BJ (cell line): ENCODE data around the gene SPNS3. TPM values are rescaled to one million over a fixed set of nuclear protein-coding genes. Genes with fewer than 3 reads are reported as not detected.

Experiments used
- CTCF ChIA-PET: fragments of 350-600 bp; formaldehyde crosslinking; extraction: SDS; loops from one replicate; lab custom pipeline; 2021; ENCODE audit warnings: antibody characterized with exemption, inconsistent platforms; lab: Yijun Ruan, JAX
- POLR2A ChIA-PET: fragments of 300-600 bp; sonication (Branson Sonifier 250); formaldehyde crosslinking; extraction: SDS; loops from one replicate; lab custom pipeline; 2021; ENCODE audit warnings: antibody characterized with exemption; lab: Charles Lee
- DNase-seq: peaks from one replicate; pipeline ENCODE4 v3.0.0-alpha.2; 2011; ENCODE audit warnings: low read depth
- H3K27me3 ChIP-seq: 2 replicates; pipeline ENCODE4 v1.6.0; 2011; ENCODE audit warnings: low read length; ENCODE audit not compliant: control insufficient read depth, insufficient read depth
- H3K36me3 ChIP-seq: 2 replicates; pipeline ENCODE4 v1.5.1; 2011; ENCODE audit warnings: low read length; ENCODE audit not compliant: control insufficient read depth, insufficient read depth
- H3K4me3 ChIP-seq: 2 replicates; pipeline ENCODE4 v1.5.1; 2011; ENCODE audit warnings: low read depth, mild to moderate bottlenecking, control low read depth, low read length
- CTCF ChIP-seq: IDR thresholded peaks from 2 replicates; pipeline ENCODE4 v1.5.1; 2011; ENCODE audit warnings: low read depth, mild to moderate bottlenecking, control low read depth, inconsistent platforms, low read length, moderate library complexity; ENCODE audit not compliant: insufficient read depth
- polyA plus RNA-seq: library from polyadenylated mRNA; depleted of rRNA; stranded (reverse); fragments of >200 nt; gene quantifications from 2 replicates; pipeline ENCODE4 v1.2.3, GENCODE V29; 2011

SPNS3 gene
- polyA plus RNA-seq, 1 experiment: not detected

GRCh38 chr17:4498461-4499397 lies 65.0 kb downstream of the SPNS3 start, which contains the start of gene SPNS2:
Gene SPNS2, plus strand, starts transcription at chr17:4498881. Its CDS starts 167 bp downstream, at chr17:4499048.
- peak within 1 kb of the TSS; percentile 5; the same call in 1 of the 2 replicates for H3K4me3 ChIP-seq
- POLR2A ChIA-PET: no interaction called here
- H3K36me3 ChIP-seq: no peaks in the 10 kb centered on the region
- no peak for TF ChIP-seq CTCF
- CTCF ChIA-PET: no interaction called here
- no peak for DNase-seq
- peaks cover 34% of the 10 kb centered on the region for H3K27me3 ChIP-seq

GRCh38 chr17:4499431-4500190 lies 65.9 kb downstream of the SPNS3 start:
- Histone ChIP-seq H3K27me3 (peaks cover 34% of the 10 kb centered on the region), H3K36me3 (no peaks in the 10 kb centered on the region), H3K4me3 (no peak overlapping the region)
- ChIA-PET POLR2A (no interaction called here), CTCF (no interaction called here)
- DNase-seq: no peak
- TF ChIP-seq CTCF: no peak

GRCh38 chr17:4500191-4500571 lies 66.4 kb downstream of the SPNS3 start:
- DNase-seq: no peak
- peaks cover 38% of the 10 kb centered on the region for H3K27me3 ChIP-seq
- no peak for TF ChIP-seq CTCF
- H3K36me3 ChIP-seq: no peaks in the 10 kb centered on the region
- no peak overlapping the region for H3K4me3 ChIP-seq
- CTCF ChIA-PET: no interaction called here
- POLR2A ChIA-PET: no interaction called here

GRCh38 chr17:4501295-4501949 lies 67.7 kb downstream of the SPNS3 start:
- ChIA-PET CTCF (no interaction called here), POLR2A (no interaction called here)
- Histone ChIP-seq H3K27me3 (peaks cover 38% of the 10 kb centered on the region), H3K4me3 (no peak overlapping the region), H3K36me3 (no peaks in the 10 kb centered on the region)
- DNase-seq: no peak
- TF ChIP-seq CTCF: no peak
